Nephron (organoid): Measurements from ENCODE around the gene CD99L2.

Experiments used
- H3K27ac Mint-ChIP-seq, 3 experiments: 2 replicates each; pipeline ENCODE4 v1.8.0; 2020; ENCODE audit warnings: mixed read lengths in 3 of 3, mild to moderate bottlenecking in 2 of 3, moderate library complexity in 1 of 3
- H3K27me3 Mint-ChIP-seq: 2 replicates; pipeline ENCODE4 v1.8.0; 2021; ENCODE audit warnings: low read depth, mild to moderate bottlenecking, moderate library complexity, mixed read lengths
- H3K36me3 Mint-ChIP-seq: 2 replicates; pipeline ENCODE4 v1.8.0; 2020; ENCODE audit warnings: low read depth, mixed read lengths
- H3K4me1 Mint-ChIP-seq: 2 replicates; pipeline ENCODE4 v1.8.0; 2020; ENCODE audit warnings: mixed read lengths
- H3K4me3 Mint-ChIP-seq, 3 experiments: 2 replicates each; pipeline ENCODE4 v1.8.0; 2020; ENCODE audit warnings: mild to moderate bottlenecking in 3 of 3, mixed read lengths in 3 of 3, moderate library complexity in 2 of 3
- H3K9me3 Mint-ChIP-seq: 2 replicates; pipeline ENCODE4 v1.8.0; 2020; ENCODE audit warnings: mixed read lengths
- CTCF ChIP-seq, 3 experiments: fragments of 200-600 bp; sonication (generic); IDR thresholded peaks; one replicate each; pipeline ENCODE4 v1.5.0; 2021; ENCODE audit warnings: antibody characterized with exemption in 3 of 3; ENCODE audit not compliant: unreplicated experiment in 3 of 3

The CD99L2 gene

GRCh38 chrX:150926304-150926703, 27.8 kb upstream of the CD99L2 start:
- H3K36me3 Mint-ChIP-seq: no peaks in the 10 kb centered on the region
- H3K27me3 Mint-ChIP-seq: no peaks in the 10 kb centered on the region
- H3K9me3 Mint-ChIP-seq: peaks cover 15% of the 10 kb centered on the region
- TF ChIP-seq CTCF (IDR thresholded peaks at IDR 0.05; ENCODE audit: unreplicated experiment in 3 of 3): no peak
- H3K27ac Mint-ChIP-seq: no peak overlapping the region
- H3K4me1 Mint-ChIP-seq: no peaks in the 10 kb centered on the region
- H3K4me3 Mint-ChIP-seq: no peak overlapping the region

- no peaks in the 10 kb centered on the region for H3K4me1 Mint-ChIP-seq
- no peak overlapping the region for H3K4me3 Mint-ChIP-seq
- H3K27me3 Mint-ChIP-seq: no peaks in the 10 kb centered on the region
- no peak overlapping the region for H3K27ac Mint-ChIP-seq
- no peak for TF ChIP-seq CTCF (IDR thresholded peaks at IDR 0.05; ENCODE audit: unreplicated experiment in 3 of 3)
- no peaks in the 10 kb centered on the region for H3K36me3 Mint-ChIP-seq
- peaks cover 11% of the 10 kb centered on the region for H3K9me3 Mint-ChIP-seq
Measured at GRCh38 chrX:150919401-150919800, 20.9 kb upstream of the CD99L2 start.

GRCh38 chrX:150913511-150913910, 15.0 kb upstream of the CD99L2 start:
- Mint-ChIP-seq H3K36me3 (no peaks in the 10 kb centered on the region), H3K27me3 (no peaks in the 10 kb centered on the region), H3K4me1 (no peaks in the 10 kb centered on the region), H3K9me3 (peaks cover 9% of the 10 kb centered on the region), H3K4me3 (no peak overlapping the region), H3K27ac (no peak overlapping the region)
- no peak for TF ChIP-seq CTCF (IDR thresholded peaks at IDR 0.05; ENCODE audit: unreplicated experiment in 3 of 3)

GRCh38 chrX:150907474-150907873, 9.0 kb upstream of the CD99L2 start:
- Mint-ChIP-seq H3K9me3 (peaks cover 4% of the 10 kb centered on the region), H3K36me3 (no peaks in the 10 kb centered on the region), H3K27me3 (peaks cover 8% of the 10 kb centered on the region), H3K4me1 (no peaks in the 10 kb centered on the region), H3K27ac (no peak overlapping the region), H3K4me3 (no peak overlapping the region)
- no peak for TF ChIP-seq CTCF (IDR thresholded peaks at IDR 0.05; ENCODE audit: unreplicated experiment in 3 of 3)

- Mint-ChIP-seq H3K4me3 (no peak overlapping the region), H3K4me1 (no peaks in the 10 kb centered on the region), H3K27ac (no peak overlapping the region), H3K36me3 (no peaks in the 10 kb centered on the region), H3K27me3 (peaks cover 8% of the 10 kb centered on the region), H3K9me3 (peaks cover 2% of the 10 kb centered on the region)
- TF ChIP-seq CTCF (IDR thresholded peaks at IDR 0.05; ENCODE audit: unreplicated experiment in 3 of 3): no peak
Measured at GRCh38 chrX:150906694-150907093, 8.2 kb upstream of the CD99L2 start.

- peaks cover 8% of the 10 kb centered on the region for H3K27me3 Mint-ChIP-seq
- no peak for TF ChIP-seq CTCF (IDR thresholded peaks at IDR 0.05; ENCODE audit: unreplicated experiment in 3 of 3)
- no peaks in the 10 kb centered on the region for H3K36me3 Mint-ChIP-seq
- no peaks in the 10 kb centered on the region for H3K9me3 Mint-ChIP-seq
- H3K4me3 Mint-ChIP-seq: no peak overlapping the region
- H3K4me1 Mint-ChIP-seq: no peaks in the 10 kb centered on the region
- no peak overlapping the region for H3K27ac Mint-ChIP-seq
Measured at GRCh38 chrX:150905293-150905692, 6.8 kb upstream of the CD99L2 start.
